ENCODE data around the gene FYCO1.
"Not testable (repeated sequence)": the region's sequence is repeated elsewhere in the genome, so short reads cannot be mapped to it uniquely, and the experiment has no call there.

The FYCO1 gene

GRCh38 chr3:46010519-46011113 lies 15.0 kb upstream of the FYCO1 start:
- no peak for DNase-seq (ENCODE audit: low read depth in 2 of 3, low spot score in 1 of 3)

GRCh38 chr3:46008058-46008457 lies 12.4 kb upstream of the FYCO1 start:
- no peak for DNase-seq (ENCODE audit: low read depth in 2 of 3, low spot score in 1 of 3)

- DNase-seq (ENCODE audit: low read depth in 2 of 3, low spot score in 1 of 3) = no peak
These were observed 11.7 kb upstream of the FYCO1 start for GRCh38 chr3:46007280-46007679.

GRCh38 chr3:46006238-46007032 lies 10.8 kb upstream of the FYCO1 start:
- DNase-seq (ENCODE audit: low read depth in 2 of 3, low spot score in 1 of 3) = no peak

- not testable (repeated sequence) for DNase-seq (ENCODE audit: low read depth in 2 of 3, low spot score in 1 of 3)
These were observed 8.1 kb upstream of the FYCO1 start for GRCh38 chr3:46003706-46004105.

DNA sequence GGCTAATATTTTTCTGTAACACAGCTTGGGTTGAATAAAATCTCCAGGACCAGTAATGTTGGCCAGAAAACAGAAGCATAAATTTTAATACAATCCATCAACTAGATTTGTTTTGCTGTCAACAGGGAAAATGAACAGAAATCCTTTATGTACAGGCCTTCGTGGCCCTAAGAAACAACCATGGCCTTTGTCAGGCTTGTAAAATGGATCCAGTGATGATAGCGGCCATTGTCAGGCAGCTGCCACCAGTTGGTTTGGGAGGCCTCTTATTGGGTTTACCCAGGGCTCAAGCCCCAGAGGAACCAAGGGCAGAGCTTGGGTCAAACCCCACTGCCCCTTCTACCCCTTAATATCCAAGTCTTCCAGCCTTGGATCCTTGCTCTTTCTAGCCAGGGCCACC lies 5.6 kb upstream of the FYCO1 start:
- no peak for DNase-seq (ENCODE audit: low read depth in 2 of 3, low spot score in 1 of 3)

- DNase-seq (ENCODE audit: low read depth in 2 of 3, low spot score in 1 of 3) = no peak
These were observed 2.3 kb upstream of the FYCO1 start for GRCh38 chr3:45997942-45998341.

- DNase-seq (ENCODE audit: low read depth in 2 of 3, low spot score in 1 of 3) = not testable (repeated sequence)
These were observed 1.9 kb upstream of the FYCO1 start for GRCh38 chr3:45997499-45997898.

DNA sequence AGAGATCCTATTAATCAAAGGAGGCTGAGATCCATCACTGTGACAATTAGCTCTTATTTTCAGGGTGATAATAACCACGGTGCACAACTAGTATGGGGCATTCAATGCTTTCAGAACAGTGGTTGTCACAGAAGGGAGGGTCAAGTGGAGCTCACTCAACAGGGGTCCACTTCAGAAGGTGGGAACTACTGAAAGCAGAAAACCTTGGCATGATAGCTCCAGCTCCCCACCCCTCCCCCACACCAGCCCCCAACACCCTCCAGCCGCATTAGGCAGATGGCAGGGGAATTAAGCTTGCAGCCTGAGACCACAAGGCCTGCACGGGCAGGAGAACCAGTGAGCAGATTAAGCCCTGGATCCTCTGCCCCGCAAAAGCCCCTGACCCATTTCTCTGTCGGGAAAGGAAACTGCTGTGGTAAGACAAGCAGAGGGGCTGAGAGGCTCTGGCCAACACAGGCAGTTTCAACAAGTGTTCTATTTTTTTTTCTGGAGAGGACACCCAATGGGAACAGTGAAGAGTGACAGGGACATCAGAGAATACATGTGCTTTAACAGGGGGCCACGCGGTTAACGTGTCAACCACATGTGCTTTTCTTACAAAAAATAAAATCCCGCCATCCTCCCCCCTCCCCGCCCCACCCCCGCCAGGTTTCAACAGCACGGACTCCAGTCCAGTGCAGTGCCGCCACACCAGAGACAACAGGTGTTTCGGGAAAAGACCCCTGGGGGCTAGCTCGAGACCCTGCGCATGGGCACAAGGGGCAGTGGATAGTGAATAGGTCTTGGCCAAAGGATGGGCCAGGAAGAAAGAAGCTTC lies 997 bp downstream of the FYCO1 start:
- peak in 1 of 3 donors; percentile 30 for DNase-seq (ENCODE audit: low read depth in 2 of 3, low spot score in 1 of 3)

DNA sequence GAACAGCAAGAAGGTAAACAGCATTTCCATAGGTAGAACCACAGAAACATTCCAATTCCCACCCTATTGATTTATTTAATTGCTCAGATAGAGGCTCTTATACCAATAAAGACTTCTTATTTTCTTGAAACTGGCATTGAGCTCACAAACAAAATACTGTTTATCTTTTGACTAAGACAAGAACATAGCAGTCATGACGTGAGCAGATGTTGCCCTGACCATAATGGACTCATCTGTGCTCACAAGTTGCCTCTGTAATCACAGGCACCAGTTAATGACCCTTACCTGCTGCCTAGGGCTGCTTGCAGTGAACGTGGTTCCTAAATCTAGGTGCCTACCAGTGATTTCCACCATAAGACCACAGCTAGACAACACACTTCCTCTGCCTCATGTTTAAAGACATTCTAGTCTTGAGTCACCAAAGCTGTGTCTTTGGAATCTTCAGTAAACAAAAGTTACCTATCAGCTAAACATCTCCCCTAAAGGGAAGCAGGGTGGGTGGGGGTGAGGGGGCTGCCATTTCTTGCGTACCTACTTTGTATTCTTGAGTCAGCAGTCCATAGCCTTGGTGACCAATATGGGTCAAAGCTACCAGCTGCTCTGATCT lies 2.1 kb downstream of the FYCO1 start:
- DNase-seq (ENCODE audit: low read depth in 2 of 3, low spot score in 1 of 3) = no peak

DNA sequence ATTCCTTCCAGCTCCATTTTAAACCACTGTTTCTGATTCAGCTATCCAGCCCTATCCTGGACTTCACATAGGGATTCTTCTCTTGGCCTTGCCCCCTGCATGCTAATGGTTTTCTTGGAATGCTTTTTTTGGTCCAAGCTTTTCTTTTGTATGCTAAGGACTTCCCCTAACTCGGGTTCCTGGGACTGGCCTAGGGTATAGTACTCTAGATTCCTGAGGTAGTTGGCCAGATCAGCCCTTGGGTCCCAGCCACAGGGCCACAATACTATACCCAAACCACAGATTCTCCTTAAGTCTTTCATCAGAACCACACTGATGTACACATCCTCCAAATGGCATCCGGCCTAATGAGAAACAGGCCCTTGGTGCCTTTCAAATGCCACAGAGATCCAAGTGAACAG lies 2.8 kb downstream of the FYCO1 start:
- DNase-seq (ENCODE audit: low read depth in 2 of 3, low spot score in 1 of 3) = no peak

GRCh38 chr3:45992133-45992729 lies 3.4 kb downstream of the FYCO1 start:
- DNase-seq (ENCODE audit: low read depth in 2 of 3, low spot score in 1 of 3) = no peak

- no peak for DNase-seq (ENCODE audit: low read depth in 2 of 3, low spot score in 1 of 3)
These were observed 4.3 kb downstream of the FYCO1 start for GRCh38 chr3:45991341-45991740.

- DNase-seq (ENCODE audit: low read depth in 2 of 3, low spot score in 1 of 3) = no peak
These were observed 5.4 kb downstream of the FYCO1 start for GRCh38 chr3:45990181-45990580.

DNA sequence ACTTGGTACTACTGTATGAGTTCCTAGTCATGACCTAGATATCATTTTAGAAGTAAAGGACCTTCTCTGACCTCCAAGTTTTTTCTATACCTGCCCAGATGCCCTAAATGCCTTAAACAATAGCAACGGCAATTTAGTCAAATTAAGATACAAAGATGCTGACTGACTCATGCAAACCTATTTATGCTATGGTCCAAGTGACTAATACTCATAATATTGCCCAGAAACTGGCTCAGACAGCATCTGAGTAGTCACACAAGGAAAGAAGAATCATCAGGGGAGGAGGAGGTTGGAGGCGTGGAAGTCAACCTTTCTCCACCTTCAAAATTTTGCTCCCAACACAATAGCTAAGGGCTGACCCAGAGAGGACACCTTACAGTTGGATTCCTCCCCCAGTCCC lies 6.8 kb downstream of the FYCO1 start:
- DNase-seq (ENCODE audit: low read depth in 2 of 3, low spot score in 1 of 3) = no peak

- no peak for DNase-seq (ENCODE audit: low read depth in 2 of 3, low spot score in 1 of 3)
These were observed 7.3 kb downstream of the FYCO1 start for GRCh38 chr3:45988362-45988761.

- no peak for DNase-seq (ENCODE audit: low read depth in 2 of 3, low spot score in 1 of 3)
These were observed 8.0 kb downstream of the FYCO1 start for GRCh38 chr3:45987368-45988291.

- DNase-seq (ENCODE audit: low read depth in 2 of 3, low spot score in 1 of 3) = no peak
These were observed 9.2 kb downstream of the FYCO1 start for GRCh38 chr3:45986303-45986982.

GRCh38 chr3:45985532-45986302 lies 9.9 kb downstream of the FYCO1 start:
- DNase-seq (ENCODE audit: low read depth in 2 of 3, low spot score in 1 of 3) = no peak

Data from stimulated activated CD4-positive, alpha-beta T cell treated with anti-CD3 and anti-CD28 coated beads, Interleukin-12 subunit alpha, Interleukin-12 subunit beta, amount 100 ng/mL, for 48 hours (primary cell).